Measurements from ENCODE around the gene C8B. TPM values are rescaled to one million over a fixed set of nuclear protein-coding genes. Genes with fewer than 3 reads are reported as not detected.

C8B gene
- total RNA-seq, 3 donors from 2014 or later = not detected

DNA sequence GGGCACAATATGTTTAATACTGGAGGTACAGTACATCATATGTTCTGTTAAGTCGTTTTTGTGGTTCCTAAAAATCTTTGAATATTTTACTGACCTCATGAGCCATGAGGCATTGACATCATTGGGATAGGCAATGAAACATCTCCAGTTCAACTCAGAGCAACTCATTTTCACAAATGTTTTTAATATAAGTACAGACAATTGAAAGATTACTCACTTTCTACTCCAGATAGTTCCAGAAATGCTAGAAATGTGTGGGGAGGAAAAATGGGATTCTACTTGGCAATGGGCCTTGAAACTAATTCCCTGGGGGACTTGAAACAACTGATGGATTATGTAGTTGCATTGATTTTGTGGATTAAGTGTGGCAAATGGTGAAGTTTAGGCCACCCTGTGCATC, 7.2 kb upstream of the C8B start:
- Histone ChIP-seq H3K36me3 (ENCODE audit: low read depth) (no peaks in the 10 kb centered on the region), H3K9me3 (no peaks in the 10 kb centered on the region), H3K4me3 (no peak overlapping the region), H3K4me1 (ENCODE audit: low read depth) (no peaks in the 10 kb centered on the region)
- DNase-seq = no peak
- intact Hi-C loops (cut with DNase I, micrococcal nuclease) = no loop called here
- TF ChIP-seq, protein P1, sequence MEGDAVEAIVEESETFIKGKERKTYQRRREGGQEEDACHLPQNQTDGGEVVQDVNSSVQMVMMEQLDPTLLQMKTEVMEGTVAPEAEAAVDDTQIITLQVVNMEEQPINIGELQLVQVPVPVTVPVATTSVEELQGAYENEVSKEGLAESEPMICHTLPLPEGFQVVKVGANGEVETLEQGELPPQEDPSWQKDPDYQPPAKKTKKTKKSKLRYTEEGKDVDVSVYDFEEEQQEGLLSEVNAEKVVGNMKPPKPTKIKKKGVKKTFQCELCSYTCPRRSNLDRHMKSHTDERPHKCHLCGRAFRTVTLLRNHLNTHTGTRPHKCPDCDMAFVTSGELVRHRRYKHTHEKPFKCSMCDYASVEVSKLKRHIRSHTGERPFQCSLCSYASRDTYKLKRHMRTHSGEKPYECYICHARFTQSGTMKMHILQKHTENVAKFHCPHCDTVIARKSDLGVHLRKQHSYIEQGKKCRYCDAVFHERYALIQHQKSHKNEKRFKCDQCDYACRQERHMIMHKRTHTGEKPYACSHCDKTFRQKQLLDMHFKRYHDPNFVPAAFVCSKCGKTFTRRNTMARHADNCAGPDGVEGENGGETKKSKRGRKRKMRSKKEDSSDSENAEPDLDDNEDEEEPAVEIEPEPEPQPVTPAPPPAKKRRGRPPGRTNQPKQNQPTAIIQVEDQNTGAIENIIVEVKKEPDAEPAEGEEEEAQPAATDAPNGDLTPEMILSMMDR (IDR thresholded peaks at IDR 0.05) = no peak
- ATAC-seq = no peak

DNA sequence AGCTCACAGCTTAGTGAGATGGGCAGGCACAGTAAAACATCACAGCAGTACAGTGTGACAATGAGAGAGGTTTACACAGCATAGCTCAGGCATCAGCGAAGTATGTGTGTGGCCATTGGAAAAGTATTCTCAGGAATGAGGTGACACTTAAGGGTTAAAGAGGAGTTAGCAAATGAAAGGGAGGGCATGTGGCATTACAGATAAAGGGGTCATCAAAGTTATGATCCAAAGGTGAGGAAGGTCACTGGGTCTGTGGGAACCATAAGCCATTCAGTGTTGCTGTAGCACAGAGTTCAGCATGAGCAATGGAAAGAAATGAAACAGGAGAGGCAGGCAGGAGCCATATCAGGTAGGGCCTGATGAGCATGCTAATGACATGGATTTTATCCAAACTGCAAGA, 4.5 kb upstream of the C8B start:
- TF ChIP-seq, protein P1 (IDR thresholded peaks at IDR 0.05) = no peak
- Histone ChIP-seq H3K4me1 (ENCODE audit: low read depth) (no peaks in the 10 kb centered on the region), H3K4me3 (no peak overlapping the region), H3K9me3 (no peaks in the 10 kb centered on the region), H3K36me3 (ENCODE audit: low read depth) (no peaks in the 10 kb centered on the region)
- intact Hi-C loops (cut with DNase I, micrococcal nuclease) = no loop called here
- ATAC-seq (no peak), DNase-seq (no peak)

GRCh38 chr1:56968878-56969495, 3.2 kb upstream of the C8B start:
- DNase-seq = no peak
- Histone ChIP-seq H3K4me1 (ENCODE audit: low read depth) (no peaks in the 10 kb centered on the region), H3K4me3 (no peak overlapping the region), H3K9me3 (no peaks in the 10 kb centered on the region), H3K36me3 (ENCODE audit: low read depth) (no peaks in the 10 kb centered on the region)
- intact Hi-C loops (cut with DNase I, micrococcal nuclease) = no loop called here
- no peak for ATAC-seq
- TF ChIP-seq, protein P1 (IDR thresholded peaks at IDR 0.05) = no peak

GRCh38 chr1:56967900-56968832, 2.4 kb upstream of the C8B start:
- H3K36me3 ChIP-seq (ENCODE audit: low read depth) = no peaks in the 10 kb centered on the region
- TF ChIP-seq, protein P1 (IDR thresholded peaks at IDR 0.05) = no peak
- ATAC-seq = no peak
- H3K4me1 ChIP-seq (ENCODE audit: low read depth) = no peaks in the 10 kb centered on the region
- H3K9me3 ChIP-seq = no peaks in the 10 kb centered on the region
- no peak overlapping the region for H3K4me3 ChIP-seq
- intact Hi-C loops (cut with DNase I, micrococcal nuclease) = no loop called here
- DNase-seq = peak in 2 of 3 donors; percentile 2 to 27

GRCh38 chr1:56967355-56967754, 1.5 kb upstream of the C8B start:
- TF ChIP-seq, protein P1 (IDR thresholded peaks at IDR 0.05) = no peak
- no peak overlapping the region for H3K4me3 ChIP-seq
- no peaks in the 10 kb centered on the region for H3K36me3 ChIP-seq (ENCODE audit: low read depth)
- H3K4me1 ChIP-seq (ENCODE audit: low read depth) = no peaks in the 10 kb centered on the region
- DNase-seq (no peak), ATAC-seq (no peak)
- H3K9me3 ChIP-seq = no peaks in the 10 kb centered on the region
- intact Hi-C loops (cut with DNase I, micrococcal nuclease) = no loop called here

Measured in mucosa of descending colon (tissue), 3 donors.